ENCODE measurements around the gene HMGA1.

HMGA1 gene

GRCh38 chr6:34276881-34277762 lies 40.4 kb downstream of the HMGA1 start:
- Histone ChIP-seq H3K4me3 (ENCODE audit: low read length, poor library complexity, severe bottlenecking) (no peak overlapping the region), H4K20me1 (ENCODE audit: insufficient read depth, low read length, poor library complexity, severe bottlenecking) (no peaks in the 10 kb centered on the region), H3K4me1 (ENCODE audit: insufficient read depth, low read length, poor library complexity, severe bottlenecking) (peaks cover 19% of the 10 kb centered on the region), H3K36me3 (ENCODE audit: insufficient read depth, low read length) (peaks cover 3% of the 10 kb centered on the region; the same call in 1 of the 2 replicates), H2AFZ (ENCODE audit: low read length) (no peak overlapping the region), H3K4me2 (ENCODE audit: low read depth, low read length, poor library complexity, severe bottlenecking) (no peak overlapping the region), H3K27me3 (ENCODE audit: insufficient read depth, low read length, poor library complexity, severe bottlenecking) (no peaks in the 10 kb centered on the region), H3K9ac (ENCODE audit: low read depth, low read length, poor library complexity, severe bottlenecking) (no peak overlapping the region), H3K9me2 (replicated peaks; ENCODE audit: low read depth, low read length) (no peaks in the 10 kb centered on the region), H3F3A (ENCODE audit: low read depth) (no peaks in the 10 kb centered on the region), H3K9me3 (ENCODE audit: insufficient read depth, low read depth, low read length) (no peaks in the 10 kb centered on the region), H3K79me2 (ENCODE audit: insufficient read depth, low read length) (no peaks in the 10 kb centered on the region)
- TF ChIP-seq CTCF (conservative IDR thresholded peaks at IDR 0.05; ENCODE audit: low read length) (no peak), EZH2phosphoT487 (IDR thresholded peaks at IDR 0.05; ENCODE audit: borderline replicate concordance) (no peak)

GRCh38 chr6:34277763-34278112 lies 41.1 kb downstream of the HMGA1 start:
- Histone ChIP-seq H3K4me2 (ENCODE audit: low read depth, low read length, poor library complexity, severe bottlenecking) (no peak overlapping the region), H3K9me3 (ENCODE audit: insufficient read depth, low read depth, low read length) (no peaks in the 10 kb centered on the region), H3K4me1 (ENCODE audit: insufficient read depth, low read length, poor library complexity, severe bottlenecking) (peaks cover 17% of the 10 kb centered on the region), H3K9ac (ENCODE audit: low read depth, low read length, poor library complexity, severe bottlenecking) (no peak overlapping the region), H4K20me1 (ENCODE audit: insufficient read depth, low read length, poor library complexity, severe bottlenecking) (no peaks in the 10 kb centered on the region), H3K27me3 (ENCODE audit: insufficient read depth, low read length, poor library complexity, severe bottlenecking) (no peaks in the 10 kb centered on the region), H3K36me3 (ENCODE audit: insufficient read depth, low read length) (peaks cover 3% of the 10 kb centered on the region; the same call in 1 of the 2 replicates), H3K9me2 (replicated peaks; ENCODE audit: low read depth, low read length) (no peaks in the 10 kb centered on the region), H2AFZ (ENCODE audit: low read length) (no peak overlapping the region), H3K4me3 (ENCODE audit: low read length, poor library complexity, severe bottlenecking) (no peak overlapping the region), H3F3A (ENCODE audit: low read depth) (no peaks in the 10 kb centered on the region), H3K79me2 (ENCODE audit: insufficient read depth, low read length) (no peaks in the 10 kb centered on the region)
- TF ChIP-seq EZH2phosphoT487 (IDR thresholded peaks at IDR 0.05; ENCODE audit: borderline replicate concordance) (no peak), CTCF (conservative IDR thresholded peaks at IDR 0.05; ENCODE audit: low read length) (no peak)

- no peak overlapping the region for H3K4me2 ChIP-seq (ENCODE audit: low read depth, low read length, poor library complexity, severe bottlenecking)
- H3K4me1 ChIP-seq (ENCODE audit: insufficient read depth, low read length, poor library complexity, severe bottlenecking), result peaks cover 15% of the 10 kb centered on the region
- no peaks in the 10 kb centered on the region for H3K79me2 ChIP-seq (ENCODE audit: insufficient read depth, low read length)
- H3K36me3 ChIP-seq (ENCODE audit: insufficient read depth, low read length), result peaks cover 3% of the 10 kb centered on the region; the same call in 1 of the 2 replicates
- no peaks in the 10 kb centered on the region for H3K27me3 ChIP-seq (ENCODE audit: insufficient read depth, low read length, poor library complexity, severe bottlenecking)
- no peaks in the 10 kb centered on the region for H4K20me1 ChIP-seq (ENCODE audit: insufficient read depth, low read length, poor library complexity, severe bottlenecking)
- no peak overlapping the region for H2AFZ ChIP-seq (ENCODE audit: low read length)
- no peaks in the 10 kb centered on the region for H3F3A ChIP-seq (ENCODE audit: low read depth)
- H3K4me3 ChIP-seq (ENCODE audit: low read length, poor library complexity, severe bottlenecking), result no peak overlapping the region
- H3K9ac ChIP-seq (ENCODE audit: low read depth, low read length, poor library complexity, severe bottlenecking), result no peak overlapping the region
- no peaks in the 10 kb centered on the region for H3K9me2 ChIP-seq (replicated peaks; ENCODE audit: low read depth, low read length)
- H3K9me3 ChIP-seq (ENCODE audit: insufficient read depth, low read depth, low read length), result no peaks in the 10 kb centered on the region
- no peak for TF ChIP-seq CTCF (conservative IDR thresholded peaks at IDR 0.05; ENCODE audit: low read length)
- no peak for TF ChIP-seq EZH2phosphoT487 (IDR thresholded peaks at IDR 0.05; ENCODE audit: borderline replicate concordance)
Measured at GRCh38 chr6:34278833-34279232, 42.2 kb downstream of the HMGA1 start.

Data from Loucy (cell line).